Umbilical cord (tissue), 2 donors: ENCODE measurements around the gene NANS. TPM values are rescaled to one million over a fixed set of nuclear protein-coding genes. Genes with fewer than 3 reads are reported as not detected.
"Not testable (repeated sequence)": the region's sequence is repeated elsewhere in the genome, so short reads cannot be mapped to it uniquely, and the experiment has no call there.

ENCODE experiments used
- DNase-seq: peaks from one replicate; pipeline ENCODE4 v3.0.0-alpha.2; 2015; ENCODE audit warnings: low spot score
- total RNA-seq: library from RNA; depleted of rRNA; stranded (reverse); fragments of >200 nt; gene quantifications from one replicate; pipeline ENCODE4 v1.2.3, GENCODE V29; 2014; ENCODE audit warnings: low replicate concordance; ENCODE audit not compliant: insufficient read depth

The NANS gene, protein sequence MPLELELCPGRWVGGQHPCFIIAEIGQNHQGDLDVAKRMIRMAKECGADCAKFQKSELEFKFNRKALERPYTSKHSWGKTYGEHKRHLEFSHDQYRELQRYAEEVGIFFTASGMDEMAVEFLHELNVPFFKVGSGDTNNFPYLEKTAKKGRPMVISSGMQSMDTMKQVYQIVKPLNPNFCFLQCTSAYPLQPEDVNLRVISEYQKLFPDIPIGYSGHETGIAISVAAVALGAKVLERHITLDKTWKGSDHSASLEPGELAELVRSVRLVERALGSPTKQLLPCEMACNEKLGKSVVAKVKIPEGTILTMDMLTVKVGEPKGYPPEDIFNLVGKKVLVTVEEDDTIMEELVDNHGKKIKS
- 42.9 TPM for total RNA-seq

DNA sequence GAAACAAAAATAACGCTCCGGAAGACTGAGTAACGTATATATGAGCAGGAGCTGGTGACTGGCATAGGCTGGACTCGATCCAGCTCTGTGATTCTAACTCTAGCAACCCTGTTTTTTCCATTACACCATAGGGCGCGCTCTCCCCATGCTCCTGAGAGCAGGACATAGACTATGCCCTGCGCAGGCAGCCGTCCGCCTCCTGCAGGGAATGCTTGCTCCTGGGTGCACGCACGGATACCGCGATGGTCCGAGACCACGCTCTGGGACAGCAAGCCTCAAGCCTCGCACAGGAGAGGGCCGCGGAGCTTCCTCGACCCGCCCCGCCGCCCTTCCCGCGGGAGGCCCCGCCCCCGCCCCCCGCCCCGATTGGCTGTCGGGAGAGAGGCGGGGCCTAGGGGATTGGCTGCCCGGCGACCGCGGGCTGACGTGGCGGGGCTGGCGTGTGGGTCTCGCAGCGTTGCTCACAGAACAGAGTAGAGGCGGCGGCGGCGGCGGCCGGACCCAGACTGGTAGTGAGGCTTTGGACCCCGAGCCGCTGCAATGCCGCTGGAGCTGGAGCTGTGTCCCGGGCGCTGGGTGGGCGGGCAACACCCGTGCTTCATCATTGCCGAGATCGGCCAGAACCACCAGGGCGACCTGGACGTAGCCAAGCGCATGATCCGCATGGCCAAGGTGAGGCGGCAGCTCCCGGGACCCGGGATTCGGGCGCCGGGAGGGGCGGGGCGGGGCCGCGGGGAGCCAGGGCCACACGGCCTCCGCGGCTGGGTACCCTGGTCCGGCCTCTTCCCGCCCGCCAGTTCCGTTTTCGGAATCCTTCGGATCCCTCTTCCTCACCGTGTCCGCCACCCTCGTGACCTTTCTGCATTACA is at the start of gene NANS:
NANS (plus strand) TSS at position 464 of the 869 bp plus-strand sequence; CDS start at position 541, 77 bp downstream.
- DNase-seq = peak; percentile 92

DNA sequence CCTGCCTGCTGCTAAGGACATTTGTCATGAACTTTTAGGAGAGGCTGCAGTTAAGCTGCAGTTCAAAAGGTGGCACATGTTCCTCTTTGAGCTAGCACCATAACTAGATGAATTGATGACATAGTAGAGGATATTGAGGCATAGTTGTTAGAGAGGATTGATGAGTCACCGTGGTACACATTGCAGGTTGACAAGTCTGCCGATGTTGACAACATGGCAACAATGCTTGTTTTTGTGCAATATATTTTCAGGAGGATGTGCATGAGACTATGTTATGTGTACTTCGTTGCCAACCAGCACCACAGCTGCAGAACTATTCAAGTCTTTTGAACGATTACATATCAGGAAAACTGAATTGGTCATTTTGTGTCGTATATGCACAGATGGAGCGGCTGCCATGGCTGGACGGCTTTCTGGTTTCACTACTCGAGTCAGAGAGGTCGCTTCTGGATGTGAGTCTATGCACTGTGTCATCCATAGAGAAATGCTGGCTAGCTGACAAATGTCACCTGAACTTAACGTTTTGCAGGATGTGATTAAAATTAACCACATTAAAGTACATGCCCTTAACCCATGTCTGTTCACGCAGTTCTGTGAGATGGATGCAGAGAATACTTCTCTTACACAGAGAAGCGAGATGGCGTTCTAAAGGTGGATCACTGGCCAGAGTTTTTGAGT is 49.1 kb upstream of the NANS start:
- no peak for DNase-seq

DNA sequence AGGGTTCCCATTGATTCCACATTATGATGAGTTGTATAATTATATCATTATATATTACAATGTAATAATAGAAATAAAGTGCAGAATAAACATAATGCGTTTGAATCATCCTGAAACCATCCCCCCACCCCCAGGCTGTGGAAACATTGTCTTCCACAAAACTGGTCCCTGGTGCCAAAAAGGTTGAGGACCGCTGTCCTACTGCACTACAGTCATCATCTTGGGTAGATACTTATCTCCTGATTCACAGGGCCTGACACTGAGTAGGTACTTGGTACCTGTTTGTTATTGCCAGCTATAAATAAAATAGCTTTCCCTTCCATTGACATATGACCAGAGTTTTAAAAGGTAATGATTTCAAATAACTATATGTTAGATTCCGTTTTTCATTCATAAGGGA is 47.8 kb upstream of the NANS start:
- DNase-seq = no peak

DNA sequence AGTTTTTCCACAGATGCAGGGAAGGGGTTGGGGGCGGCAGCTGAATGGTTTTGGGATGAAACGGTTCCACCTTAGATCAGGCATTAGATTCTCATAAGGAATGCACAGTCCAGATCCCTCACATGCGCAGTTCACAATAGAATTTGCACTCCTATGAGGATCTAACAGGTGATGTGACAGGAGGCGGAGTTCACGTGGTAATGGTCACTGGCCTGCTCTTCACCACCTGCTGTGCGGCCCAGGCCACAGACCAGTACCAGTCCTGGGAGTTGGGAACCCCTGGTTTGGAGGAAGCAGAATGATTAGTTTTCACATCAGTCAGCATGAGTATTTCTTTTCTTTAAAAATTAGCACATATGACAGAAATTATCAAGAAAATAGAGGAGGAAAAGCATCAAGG is 47.1 kb upstream of the NANS start:
- DNase-seq = no peak

DNA sequence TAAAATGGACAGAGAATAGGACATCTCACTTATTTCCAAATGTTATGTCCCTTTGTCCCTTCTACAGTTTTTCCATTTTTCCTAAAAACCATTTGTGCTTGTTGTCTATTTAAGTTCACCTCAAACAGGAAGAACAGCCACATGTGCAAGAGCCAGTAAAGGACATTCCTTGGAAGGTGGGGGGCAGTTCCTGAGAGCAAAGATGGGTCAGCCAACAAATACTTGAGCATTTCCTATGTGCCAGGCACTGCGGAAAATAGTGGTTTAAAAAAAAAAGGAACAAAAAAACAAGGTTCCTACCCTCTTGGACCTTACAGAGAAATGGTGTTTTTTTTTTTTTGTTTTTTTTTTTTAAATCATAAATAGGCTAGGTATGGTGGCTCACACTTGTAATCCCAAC is 46.6 kb upstream of the NANS start:
- DNase-seq = no peak

DNA sequence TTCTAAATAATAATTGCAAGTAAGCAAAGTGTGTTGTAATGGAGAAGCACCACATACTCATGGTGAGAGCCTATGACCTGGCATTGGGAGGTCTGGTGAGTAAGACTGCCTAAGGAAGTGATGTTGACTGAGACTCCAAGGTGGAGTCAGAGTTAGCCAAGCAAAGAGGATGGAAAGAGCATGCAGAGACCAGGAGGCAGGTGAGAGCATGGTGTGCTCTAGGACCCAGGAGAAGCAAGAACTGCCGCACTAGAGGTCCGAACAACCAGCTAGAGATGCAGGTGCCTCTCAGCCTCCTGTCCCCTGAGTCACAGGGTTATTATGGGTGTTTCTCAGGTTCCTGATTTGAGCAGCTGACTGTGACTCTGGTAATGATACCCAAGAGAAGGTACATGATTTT is 46.1 kb upstream of the NANS start:
- no peak for DNase-seq

DNA sequence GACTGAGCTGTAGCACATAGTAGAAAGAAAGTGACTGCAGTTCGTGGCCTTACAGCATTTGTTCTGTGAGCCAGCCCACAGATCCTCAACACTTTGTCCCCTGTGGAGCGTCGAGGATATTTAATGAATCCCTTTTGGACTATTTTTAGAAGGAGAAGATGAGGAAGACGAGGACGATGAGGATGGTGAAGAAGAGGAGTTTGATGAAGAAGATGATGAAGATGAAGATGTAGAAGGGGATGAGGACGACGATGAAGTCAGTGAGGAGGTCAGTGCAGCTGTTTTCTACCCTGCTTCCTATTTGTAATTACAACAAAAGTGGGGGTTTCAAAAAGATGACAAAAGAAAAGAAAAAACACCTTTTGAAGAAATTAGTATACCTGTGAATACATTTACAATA is 45.4 kb upstream of the NANS start:
- no peak for DNase-seq

DNA sequence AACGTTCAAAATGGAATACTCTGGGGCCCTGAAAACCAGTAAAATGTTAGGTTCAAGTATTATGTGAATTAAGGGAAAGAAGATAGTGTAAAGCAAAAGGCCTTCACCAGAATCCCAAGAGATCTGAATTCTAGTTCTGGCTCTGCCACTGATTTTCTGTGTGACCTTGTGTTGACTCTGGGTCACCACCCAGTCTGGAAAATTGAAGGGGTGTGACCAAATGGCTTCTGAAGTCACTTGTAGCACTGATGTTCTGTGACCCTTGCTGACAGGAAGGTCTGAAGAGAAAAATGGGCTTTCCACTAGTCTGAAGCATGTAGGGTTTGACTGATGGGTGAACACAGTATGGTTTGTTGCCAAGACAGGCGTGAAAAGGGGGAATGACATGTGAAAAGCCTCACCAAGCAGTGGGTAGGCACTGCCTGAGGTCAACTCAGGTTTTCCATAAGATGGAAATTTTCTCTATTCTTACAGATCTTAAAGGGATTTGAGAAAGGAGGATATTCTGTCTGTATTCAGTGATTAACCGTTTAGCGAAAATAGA is 40.3 kb upstream of the NANS start:
- DNase-seq = no peak

DNA sequence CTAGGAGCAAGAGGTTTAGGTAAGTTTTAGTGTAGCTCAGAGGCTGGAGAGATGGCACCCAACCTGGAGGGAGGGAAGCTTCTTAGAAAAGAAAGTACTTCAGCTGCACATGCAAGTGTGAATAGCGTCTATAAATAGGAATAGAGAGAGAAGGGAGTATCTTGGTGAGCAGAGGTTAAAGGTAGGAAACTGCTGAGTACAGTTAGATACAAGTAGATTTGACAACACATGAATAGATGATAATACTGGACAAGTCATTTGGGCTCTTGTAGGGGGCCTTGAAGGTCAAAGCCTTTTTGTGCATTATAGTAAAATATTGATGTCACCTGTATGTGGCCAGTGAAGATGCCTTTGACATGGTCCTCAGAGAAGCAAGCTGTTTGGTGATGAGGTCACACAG is 39.2 kb upstream of the NANS start:
- no peak for DNase-seq

DNA sequence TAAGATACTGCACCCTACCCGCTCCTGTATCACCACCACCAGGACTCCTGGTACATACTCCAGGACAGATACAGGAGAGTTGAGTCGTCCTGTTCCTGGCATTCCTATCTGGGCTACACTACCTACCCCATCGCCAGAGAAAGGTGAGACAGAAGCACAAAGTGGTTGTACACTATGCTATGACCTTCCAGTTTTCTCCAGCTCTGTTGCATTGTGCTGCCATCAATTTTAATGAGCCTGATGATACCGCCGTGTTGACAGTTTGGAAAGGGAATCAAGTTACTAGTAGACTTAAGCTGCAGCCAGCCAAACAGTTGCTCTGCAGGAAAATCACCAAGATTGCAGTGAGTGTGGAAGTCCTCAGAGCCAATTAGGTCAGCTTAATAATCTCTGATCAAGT is 38.2 kb upstream of the NANS start:
- DNase-seq = no peak

DNA sequence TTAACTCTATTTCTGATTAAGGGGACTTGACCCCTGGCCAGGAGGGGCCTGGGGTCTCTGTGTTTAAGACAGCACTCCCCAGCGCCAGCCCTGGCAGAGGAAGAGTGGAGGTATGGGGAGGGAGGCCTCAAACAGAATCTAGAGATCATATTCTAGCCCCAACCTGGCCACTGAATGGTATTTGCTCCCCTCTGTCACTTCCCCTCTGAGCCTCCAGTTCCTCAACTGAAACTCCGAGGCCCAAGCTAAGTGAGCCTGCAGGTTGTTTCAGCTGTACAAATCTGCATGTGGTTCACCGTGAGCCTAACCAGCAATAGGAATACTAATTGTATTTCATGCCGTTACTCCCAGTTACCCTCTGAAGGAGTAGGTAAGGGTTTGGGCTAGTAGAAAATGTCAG is 37.4 kb upstream of the NANS start:
- no peak for DNase-seq

DNA sequence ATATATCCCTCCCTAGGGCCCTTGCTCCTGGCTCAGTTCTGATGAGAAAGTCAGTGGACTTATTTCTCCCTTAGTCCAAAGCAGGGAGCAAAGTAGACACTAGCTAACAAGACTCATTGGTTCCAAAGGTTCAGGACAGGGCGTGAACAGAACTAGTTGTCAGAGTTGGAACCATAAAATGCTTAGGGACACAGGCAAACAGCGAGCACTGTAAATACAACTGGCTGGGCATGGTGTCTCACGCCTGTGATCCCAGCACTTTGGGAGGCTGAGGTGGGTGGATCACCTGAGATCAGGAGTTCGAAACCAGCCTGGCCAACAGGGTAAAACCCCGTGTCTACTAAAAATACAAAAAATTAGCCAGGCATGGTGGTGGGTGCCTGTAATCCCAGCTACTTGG is 36.7 kb upstream of the NANS start:
- DNase-seq = not testable (repeated sequence)

DNA sequence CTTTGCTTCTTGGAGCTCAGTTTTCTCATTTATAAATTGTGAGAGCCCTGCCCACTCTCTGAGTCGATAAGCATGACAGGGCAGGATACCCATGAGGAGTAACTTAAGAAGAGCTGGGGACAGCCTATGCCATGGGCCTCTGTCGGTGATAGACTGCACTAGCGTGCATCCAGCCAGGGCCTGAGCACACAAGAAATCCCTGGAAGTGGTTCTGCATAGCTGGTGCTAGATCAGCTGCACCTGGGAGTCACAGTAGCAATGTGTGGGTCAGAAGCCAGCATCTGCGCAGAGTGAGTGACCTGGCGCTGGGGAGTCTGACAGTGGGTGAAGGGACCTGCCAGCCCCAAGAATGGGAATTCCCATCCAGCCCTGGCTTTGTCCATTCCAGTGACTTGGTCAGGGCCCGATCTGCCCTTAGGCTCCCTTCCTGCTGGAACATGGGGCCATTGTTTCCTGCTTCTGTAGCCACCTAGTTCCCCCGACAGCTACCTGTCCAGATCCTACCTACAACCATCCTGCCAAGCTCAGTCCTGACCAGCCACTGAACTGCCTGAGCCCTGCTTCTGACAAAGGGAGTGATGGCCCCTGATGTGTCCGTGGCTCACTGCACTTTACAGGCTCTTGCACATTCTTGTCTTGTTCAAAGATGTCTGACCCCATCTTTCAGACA is 35.9 kb upstream of the NANS start:
- no peak for DNase-seq

DNA sequence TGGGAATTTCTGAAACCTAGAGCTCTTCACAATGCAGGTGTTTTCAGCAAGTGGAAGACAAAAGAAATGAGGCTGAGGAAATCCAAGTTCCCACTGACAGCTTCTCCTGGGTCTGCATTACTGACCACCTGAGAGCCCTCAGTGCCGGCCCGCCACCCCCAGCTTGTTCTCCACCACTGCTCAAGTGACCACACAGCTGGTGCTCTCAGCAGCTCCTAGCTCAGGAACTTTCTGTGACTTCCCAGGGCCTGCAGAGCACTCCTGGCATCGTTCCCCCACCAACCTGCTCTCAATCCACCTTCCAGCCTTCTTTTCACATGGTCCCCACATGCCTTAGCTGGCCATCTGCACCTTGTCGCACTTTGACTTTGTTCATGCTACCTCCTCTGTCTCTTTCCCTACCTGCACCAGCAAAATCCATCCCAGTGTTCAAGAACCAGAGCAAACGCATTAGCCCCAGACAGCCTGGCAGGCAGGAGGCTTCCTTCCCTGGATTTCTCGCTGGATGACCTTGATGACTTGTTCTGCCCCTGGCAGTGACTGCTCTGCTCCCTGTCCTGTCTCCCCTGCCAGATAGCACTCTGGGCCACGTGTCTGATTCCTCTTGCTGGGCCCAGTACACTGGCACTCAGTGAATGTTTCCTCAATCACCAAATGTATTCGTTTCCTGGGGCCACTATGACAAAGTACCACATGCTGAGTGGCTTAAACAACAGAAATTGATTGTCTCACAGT is 35.1 kb upstream of the NANS start:
- DNase-seq = no peak

DNA sequence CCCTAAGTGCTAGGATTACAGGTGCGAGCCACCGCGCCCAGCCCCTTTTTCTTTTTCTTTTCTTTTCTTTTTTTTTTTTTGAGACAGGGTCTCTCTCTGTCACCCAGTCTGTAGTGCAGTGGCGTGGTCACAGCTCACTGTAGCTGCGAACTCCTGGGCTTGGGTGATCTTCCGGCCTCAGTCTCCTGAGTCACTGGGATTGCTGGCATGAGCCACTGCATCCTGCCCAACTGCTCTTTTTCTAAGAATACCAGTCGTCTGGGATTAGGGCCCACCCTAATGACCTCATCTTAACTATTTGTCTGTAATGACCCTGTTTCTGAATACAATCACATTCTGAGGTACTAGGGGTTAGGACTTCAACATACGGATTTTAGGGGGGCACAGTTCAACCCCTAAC is 34.1 kb upstream of the NANS start:
- no peak for DNase-seq

DNA sequence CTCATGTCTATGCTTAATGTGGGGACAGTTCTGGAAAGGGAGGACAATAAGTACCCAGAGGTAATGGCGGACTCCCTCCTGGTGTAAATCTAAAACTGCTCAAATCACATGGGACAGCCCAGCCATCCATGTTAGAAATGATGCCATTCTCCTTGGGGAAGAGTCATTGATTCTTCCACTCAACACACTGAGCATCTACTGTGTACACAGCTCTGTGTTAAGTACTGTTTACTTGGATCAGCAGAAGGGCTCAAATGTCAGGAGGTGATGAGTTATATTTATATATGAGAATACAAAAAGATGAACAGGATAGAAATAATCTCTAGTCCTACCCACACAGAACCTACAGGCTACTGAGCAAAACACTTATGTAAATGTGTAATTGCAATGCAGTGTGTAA is 31.8 kb upstream of the NANS start:
- no peak for DNase-seq

DNA sequence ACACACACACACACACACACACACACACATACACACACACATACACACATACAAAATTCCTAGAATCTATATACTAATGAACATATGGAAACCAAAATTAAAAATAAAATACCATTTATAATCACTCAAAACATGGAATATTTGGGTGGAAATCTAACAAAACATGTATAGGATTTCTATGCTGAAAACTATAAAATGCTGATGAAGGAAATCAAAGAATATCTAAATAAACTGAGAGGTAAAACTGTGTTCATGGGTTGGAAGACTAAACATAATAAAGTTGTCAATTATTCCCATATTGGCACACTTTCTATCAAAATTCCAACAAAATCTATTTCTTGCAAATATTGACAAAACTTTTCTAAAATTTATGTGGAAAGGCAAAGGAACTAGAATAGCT is 25.4 kb upstream of the NANS start:
- DNase-seq = no peak

DNA sequence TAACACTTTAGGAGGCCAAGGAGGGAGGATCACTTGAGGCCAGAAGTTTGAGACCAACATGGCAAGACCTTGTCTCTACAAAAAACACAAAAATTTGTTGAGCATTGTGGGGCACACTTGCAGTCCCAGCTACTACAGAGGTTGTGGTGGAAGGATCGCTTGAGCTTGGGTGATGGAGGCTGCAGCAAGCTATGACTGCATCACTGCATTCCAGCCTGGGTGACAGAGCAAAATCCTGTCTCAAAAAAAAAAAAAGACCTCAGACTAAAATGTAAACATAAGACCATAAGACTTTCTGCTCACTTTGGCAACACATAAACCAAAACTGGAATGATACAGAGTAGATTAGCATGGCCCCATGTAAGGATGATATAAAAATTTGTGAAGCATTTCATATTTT is 24.6 kb upstream of the NANS start:
- DNase-seq = peak; percentile 10

DNA sequence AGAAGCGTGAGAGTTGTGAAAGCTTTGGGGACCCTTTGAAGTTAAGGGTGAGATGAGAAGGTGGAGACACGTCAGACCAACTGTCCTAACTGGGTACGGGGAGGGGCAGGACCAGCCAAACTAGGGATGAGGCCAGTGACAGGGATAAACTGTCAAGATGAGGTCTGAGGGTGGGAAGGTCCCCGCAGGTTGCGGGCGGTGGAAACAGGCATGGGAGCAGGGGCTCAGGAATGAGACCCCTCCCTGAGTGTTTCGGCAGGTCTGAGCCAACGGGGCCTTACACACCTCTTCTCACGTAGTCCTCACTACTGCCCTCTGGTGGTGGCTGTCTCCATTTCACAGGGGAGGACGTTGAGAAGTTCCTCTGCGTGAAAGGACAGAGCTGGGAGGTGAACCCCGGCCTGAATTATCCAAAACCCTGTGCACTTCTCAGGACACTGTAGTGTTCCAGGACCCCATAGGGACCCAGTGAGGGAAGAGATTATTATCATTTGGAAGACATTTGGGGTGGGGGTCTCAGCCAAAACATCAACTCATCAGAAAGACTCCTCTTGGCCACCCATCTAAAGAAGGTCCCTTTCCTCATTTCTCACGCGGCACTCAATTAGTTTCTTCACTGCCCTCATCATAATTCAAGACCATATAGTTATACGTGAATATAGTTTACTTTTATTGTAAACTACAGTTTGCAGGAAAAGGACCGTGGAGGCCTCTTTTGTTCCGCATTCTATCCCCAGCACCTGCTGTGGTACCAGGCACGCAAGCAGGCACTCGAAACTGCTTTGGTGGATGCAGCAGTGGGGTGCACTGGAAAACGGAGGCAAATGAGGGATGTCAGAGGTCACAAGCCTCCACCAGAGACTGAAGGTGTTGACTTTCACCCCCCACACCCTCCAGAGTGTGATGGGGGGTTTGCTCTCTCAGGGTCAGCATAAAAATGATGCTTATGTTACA is 21.7 kb upstream of the NANS start:
- peak; percentile 72 for DNase-seq

DNA sequence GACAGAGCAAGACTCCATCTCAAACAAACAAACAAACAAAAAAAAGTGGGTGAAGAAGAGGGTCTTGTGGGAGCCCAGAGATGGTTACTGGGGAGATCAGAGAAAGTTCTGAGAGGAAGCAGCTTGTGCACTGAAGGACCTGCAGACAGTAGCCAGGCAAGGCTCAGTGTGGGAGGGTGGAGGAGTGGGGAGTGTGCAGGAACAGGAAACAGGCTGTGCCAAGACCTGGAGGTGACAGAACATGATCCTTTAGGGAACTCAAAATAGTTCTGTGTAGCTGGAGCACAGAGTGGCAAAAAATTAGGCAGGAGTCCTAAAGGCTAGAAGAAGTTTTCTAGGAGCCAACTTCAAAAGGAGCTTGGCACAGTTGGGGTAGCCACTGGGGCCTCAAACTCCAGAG is 19.2 kb upstream of the NANS start:
- no peak for DNase-seq
